Right lobe of liver (tissue), 4 donors: ENCODE data around the gene REPS2.

Experiments used
- CTCF ChIP-seq, 4 donors: fragments of 200-600 bp in 3 of 4; fragments of 450-650 bp in 1 of 4; IDR thresholded peaks; one replicate each; pipeline versions ENCODE4 v1.5.1 to v1.8.0; 2016 to 2022; ENCODE audit warnings: antibody characterized with exemption in 4 of 4, mild to moderate bottlenecking in 2 of 4
- POLR2A ChIP-seq: fragments of 450-650 bp; IDR thresholded peaks from one replicate; pipeline ENCODE4 v1.6.1; 2017; ENCODE audit warnings: antibody characterized with exemption, mild to moderate bottlenecking
- donor health status: DM: no; HTN: no; CAD: no.
- donor health status: DM: no; HTN: no; CAD: no.
- donor health status: DM: no; HTN: yes; CAD: no.

- TF ChIP-seq CTCF (IDR thresholded peaks at IDR 0.05) (no peak), POLR2A (no peak)
These were observed 46.5 kb downstream of the REPS2 start for GRCh38 chrX:16992951-16993350.
